Thyroid gland (tissue), 4 donors: ENCODE data around the gene IGSF9B. TPM values are rescaled to one million over a fixed set of nuclear protein-coding genes. Genes with fewer than 3 reads are reported as not detected.

Experiments used
- DNase-seq, 2 donors: peaks; one replicate each; pipeline ENCODE4 v3.0.0-alpha.2; 2019
- H3K27ac ChIP-seq, 3 donors: fragments of 200-600 bp; sonication (generic); 1 replicate in 2 of 3; 2 replicates in 1 of 3; pipeline ENCODE4 v1.5.1; 2016 to 2019; ENCODE audit warnings: mild to moderate bottlenecking in 1 of 3, moderate library complexity in 1 of 3
- H3K27me3 ChIP-seq: fragments of 200-600 bp; sonication (generic); one replicate; pipeline ENCODE4 v1.5.1; 2019
- H3K36me3 ChIP-seq, 2 donors: fragments of 200-600 bp; sonication (generic); one replicate each; pipeline ENCODE4 v1.5.1; 2016 to 2019
- H3K4me1 ChIP-seq, 2 donors: fragments of 200-600 bp; sonication (generic); one replicate each; pipeline ENCODE4 v1.5.1; 2017 to 2019
- H3K4me3 ChIP-seq, 3 donors: fragments of 200-600 bp; sonication (generic); replicated peaks in 1 of 3; 1 replicate in 2 of 3; 2 replicates in 1 of 3; pipeline ENCODE4 v1.5.1; 2016; ENCODE audit warnings: mild to moderate bottlenecking in 1 of 3
- H3K9me3 ChIP-seq: fragments of 200-600 bp; sonication (generic); one replicate; pipeline ENCODE4 v1.5.1; 2017
- POLR2A ChIP-seq, 2 donors: fragments of 450-650 bp; IDR thresholded peaks; one replicate each; pipeline ENCODE4 v1.6.1; 2017; ENCODE audit warnings: antibody characterized with exemption in 2 of 2, mild to moderate bottlenecking in 2 of 2, moderate library complexity in 1 of 2
- WGBS, 2 donors: methylation state at CpG; one replicate each; pipeline ENCODE4 v1.1.5; 2017; 5-methylcytosine and 5-hydroxymethylcytosine counted together
- intact Hi-C: fragments of 100-400 bp; cut with DNase I; formaldehyde crosslinking; loops from one replicate; pipeline ENCODE4 v1.15.1; 2023
- total RNA-seq, 4 donors: library from RNA; depleted of rRNA; stranded (reverse); fragments of >200 nt; gene quantifications; one replicate each; pipeline ENCODE4 v1.2.3, GENCODE V29; 2016
- TF ChIP-seq, protein P1 (sequence below), 6 experiments: fragments of 200-600 bp in 3 of 6; fragments of 450-650 bp in 3 of 6; sonication (generic) in 3 of 6; IDR thresholded peaks; one replicate each; pipeline ENCODE4 v1.5.1; 2016 to 2019; ENCODE audit warnings: antibody characterized with exemption in 6 of 6, mild to moderate bottlenecking in 2 of 6, inconsistent platforms in 1 of 6, moderate library complexity in 1 of 6

IGSF9B gene
- total RNA-seq, 4 donors from 2014 or later, result 9.7 to 36.5 (median 13.8) TPM

DNA sequence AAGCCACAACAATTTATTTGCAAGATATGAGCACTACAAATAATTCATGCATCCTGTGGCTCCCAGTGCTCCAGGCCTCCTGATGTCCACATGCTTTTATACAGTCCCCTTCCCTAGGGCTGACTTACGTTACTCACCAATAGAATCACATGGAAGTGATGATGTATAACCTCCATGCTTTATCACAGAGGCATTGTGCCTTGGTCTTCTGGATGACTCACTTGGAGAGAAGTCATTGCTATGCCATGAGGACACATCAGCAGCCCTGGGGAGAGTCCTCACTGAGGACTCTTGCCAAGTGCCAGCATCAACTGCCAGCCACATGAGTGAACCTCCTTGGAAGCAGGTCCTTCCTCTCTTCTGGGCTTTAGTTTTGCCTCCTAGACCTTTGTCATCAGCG is 22.0 kb upstream of the IGSF9B start:
- DNase-seq, result no peak
- no peak for TF ChIP-seq POLR2A (IDR thresholded peaks at IDR 0.05)
- TF ChIP-seq, protein P1, sequence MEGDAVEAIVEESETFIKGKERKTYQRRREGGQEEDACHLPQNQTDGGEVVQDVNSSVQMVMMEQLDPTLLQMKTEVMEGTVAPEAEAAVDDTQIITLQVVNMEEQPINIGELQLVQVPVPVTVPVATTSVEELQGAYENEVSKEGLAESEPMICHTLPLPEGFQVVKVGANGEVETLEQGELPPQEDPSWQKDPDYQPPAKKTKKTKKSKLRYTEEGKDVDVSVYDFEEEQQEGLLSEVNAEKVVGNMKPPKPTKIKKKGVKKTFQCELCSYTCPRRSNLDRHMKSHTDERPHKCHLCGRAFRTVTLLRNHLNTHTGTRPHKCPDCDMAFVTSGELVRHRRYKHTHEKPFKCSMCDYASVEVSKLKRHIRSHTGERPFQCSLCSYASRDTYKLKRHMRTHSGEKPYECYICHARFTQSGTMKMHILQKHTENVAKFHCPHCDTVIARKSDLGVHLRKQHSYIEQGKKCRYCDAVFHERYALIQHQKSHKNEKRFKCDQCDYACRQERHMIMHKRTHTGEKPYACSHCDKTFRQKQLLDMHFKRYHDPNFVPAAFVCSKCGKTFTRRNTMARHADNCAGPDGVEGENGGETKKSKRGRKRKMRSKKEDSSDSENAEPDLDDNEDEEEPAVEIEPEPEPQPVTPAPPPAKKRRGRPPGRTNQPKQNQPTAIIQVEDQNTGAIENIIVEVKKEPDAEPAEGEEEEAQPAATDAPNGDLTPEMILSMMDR (IDR thresholded peaks at IDR 0.05), result no peak
- intact Hi-C loops, result no loop called here
- no peaks in the 10 kb centered on the region for H3K9me3 ChIP-seq
- no peaks in the 10 kb centered on the region for H3K4me1 ChIP-seq
- H3K27ac ChIP-seq, result no peak overlapping the region
- H3K36me3 ChIP-seq, result no peaks in the 10 kb centered on the region
- H3K27me3 ChIP-seq, result no peaks in the 10 kb centered on the region
- H3K4me3 ChIP-seq, result no peak overlapping the region
- WGBS, 2 donors, result 91 to 100% methylated on average over 2 of the region's 2 CpGs

DNA sequence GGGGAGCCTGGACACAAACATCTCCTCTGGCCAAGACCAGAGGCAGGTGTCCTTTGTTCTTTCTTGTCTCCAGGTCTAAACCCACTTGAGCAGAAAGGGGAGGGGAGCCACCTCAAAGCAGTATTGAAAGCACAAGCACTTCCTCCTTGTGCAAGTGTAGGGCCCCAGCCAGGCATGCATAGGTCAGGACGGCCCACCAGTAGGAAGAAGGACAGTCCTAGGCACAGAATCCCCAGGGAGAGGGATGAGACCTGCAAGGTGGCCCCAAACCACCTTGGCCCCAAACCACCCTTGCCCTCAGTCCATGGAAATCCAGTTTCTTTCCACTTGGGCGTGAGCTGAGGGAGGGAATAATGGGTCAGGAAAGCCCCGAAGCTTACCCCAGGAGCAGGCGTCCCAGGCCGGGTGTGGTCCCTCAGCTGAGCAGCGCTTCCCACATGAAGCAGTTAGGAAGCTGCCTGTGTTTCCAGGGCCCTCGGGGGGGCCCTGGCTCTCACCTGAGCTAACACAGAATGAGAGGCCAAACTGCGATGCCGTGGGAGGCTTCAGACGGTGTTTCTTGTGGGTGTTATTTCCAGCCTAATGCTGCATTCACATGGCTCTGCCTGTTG is 20.4 kb upstream of the IGSF9B start:
- WGBS, 2 donors, result 71 to 84% methylated on average over 9 to 10 of the region's 10 CpGs
- no peak for TF ChIP-seq POLR2A (IDR thresholded peaks at IDR 0.05)
- TF ChIP-seq, protein P1 (IDR thresholded peaks at IDR 0.05), result no peak
- Histone ChIP-seq H3K27me3 (no peaks in the 10 kb centered on the region), H3K4me1 (no peaks in the 10 kb centered on the region), H3K27ac (no peak overlapping the region), H3K36me3 (no peaks in the 10 kb centered on the region), H3K4me3 (no peak overlapping the region), H3K9me3 (no peaks in the 10 kb centered on the region)
- no peak for DNase-seq
- intact Hi-C loops, result no loop called here

DNA sequence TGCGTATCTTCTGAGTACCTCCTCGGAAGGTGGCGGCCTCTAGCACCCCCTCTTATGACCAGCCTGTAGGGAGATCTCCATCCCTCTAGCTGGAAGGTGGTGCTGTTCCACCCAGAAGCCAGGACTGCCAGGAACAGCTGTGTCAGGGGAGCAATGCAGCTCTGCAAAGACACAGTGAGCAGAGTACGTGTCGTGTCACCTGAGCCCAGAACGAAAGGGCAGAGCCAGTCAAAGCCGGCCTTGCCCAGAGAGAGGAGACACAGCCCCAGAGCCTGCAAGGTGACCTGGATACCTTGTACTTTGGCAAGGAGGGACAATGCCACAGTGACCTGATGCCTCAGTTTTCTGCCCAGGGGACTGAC is 18.7 kb upstream of the IGSF9B start:
- WGBS, 2 donors, result 66 to 95% methylated on average over 3 to 7 of the region's 7 CpGs
- Histone ChIP-seq H3K4me3 (no peak overlapping the region), H3K4me1 (no peaks in the 10 kb centered on the region), H3K27me3 (no peaks in the 10 kb centered on the region), H3K9me3 (no peaks in the 10 kb centered on the region), H3K36me3 (no peaks in the 10 kb centered on the region), H3K27ac (no peak overlapping the region)
- TF ChIP-seq, protein P1 (IDR thresholded peaks at IDR 0.05), result no peak
- no peak for TF ChIP-seq POLR2A (IDR thresholded peaks at IDR 0.05)
- intact Hi-C loops, result no loop called here
- DNase-seq, result no peak

DNA sequence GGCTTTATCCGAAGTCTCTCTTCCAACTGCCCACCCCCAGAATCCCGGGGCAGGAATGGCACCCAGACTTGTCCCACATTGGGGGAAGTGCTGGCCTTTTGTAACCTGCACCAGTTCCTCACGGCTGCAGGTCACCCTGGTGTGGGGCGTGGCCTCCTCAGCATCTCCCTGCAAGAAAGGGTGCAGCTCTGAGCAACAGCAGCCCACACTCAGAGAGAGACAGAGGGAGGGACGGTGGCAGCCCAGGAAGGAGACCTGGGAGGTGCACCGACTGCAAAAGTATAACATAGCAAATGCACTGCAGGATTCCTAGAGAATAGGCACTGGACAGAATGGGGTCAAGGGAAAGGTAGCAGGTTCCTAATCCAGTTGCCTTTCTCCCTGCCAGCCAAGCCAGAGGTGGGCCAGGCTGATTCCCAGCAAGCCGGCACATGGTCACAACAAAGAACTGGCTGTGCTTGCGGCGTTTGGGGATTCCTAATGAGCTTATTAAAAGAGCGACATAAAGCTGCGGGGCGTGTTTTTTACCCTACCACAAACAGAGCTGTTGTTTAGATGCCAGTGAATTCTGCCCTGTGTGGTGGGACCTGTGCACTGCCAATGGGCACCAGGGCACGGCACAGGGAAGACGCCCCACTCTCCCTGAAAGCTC is 18.2 kb upstream of the IGSF9B start:
- no peak for DNase-seq
- Histone ChIP-seq H3K27ac (no peak overlapping the region), H3K36me3 (no peaks in the 10 kb centered on the region), H3K4me1 (no peaks in the 10 kb centered on the region), H3K4me3 (no peak overlapping the region), H3K9me3 (no peaks in the 10 kb centered on the region), H3K27me3 (no peaks in the 10 kb centered on the region)
- intact Hi-C loops, result no loop called here
- 82 to 87% methylated on average over 13 to 14 of the region's 14 CpGs for WGBS, 2 donors
- TF ChIP-seq, protein P1 (IDR thresholded peaks at IDR 0.05), result no peak
- TF ChIP-seq POLR2A (IDR thresholded peaks at IDR 0.05), result no peak

DNA sequence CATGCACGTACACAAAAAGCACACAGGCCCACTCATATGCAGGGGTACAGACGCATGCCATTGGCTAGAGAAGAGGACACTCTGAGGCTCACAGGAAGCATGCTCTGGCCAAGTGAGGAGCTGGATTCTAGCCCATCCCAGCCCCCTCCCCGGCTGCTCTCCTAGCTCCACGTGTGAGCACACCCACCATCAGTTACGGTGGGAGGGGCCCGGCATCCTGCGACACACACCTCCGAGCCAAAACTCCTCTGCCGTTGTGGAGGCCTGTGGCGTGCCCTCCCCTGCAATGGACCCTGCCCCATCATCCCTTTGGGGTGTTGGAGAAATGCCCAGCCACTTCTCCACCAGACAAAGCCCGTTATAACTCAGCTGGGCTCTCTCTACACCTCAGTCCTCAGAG is 15.1 kb upstream of the IGSF9B start:
- intact Hi-C loops, result no loop called here
- no peaks in the 10 kb centered on the region for H3K36me3 ChIP-seq
- no peaks in the 10 kb centered on the region for H3K9me3 ChIP-seq
- no peak for DNase-seq
- H3K4me1 ChIP-seq, result no peaks in the 10 kb centered on the region
- no peak for TF ChIP-seq POLR2A (IDR thresholded peaks at IDR 0.05)
- TF ChIP-seq, protein P1 (IDR thresholded peaks at IDR 0.05), result no peak
- 61 to 66% methylated on average over 10 to 11 of the region's 11 CpGs for WGBS, 2 donors
- H3K4me3 ChIP-seq, result no peak overlapping the region
- no peak overlapping the region for H3K27ac ChIP-seq
- no peaks in the 10 kb centered on the region for H3K27me3 ChIP-seq
